GM23338 (cell line): ENCODE data around the gene ORAI1. TPM values are rescaled to one million over a fixed set of nuclear protein-coding genes. Genes with fewer than 3 reads are reported as not detected.

ENCODE experiments used
- ATAC-seq: fragments of 200-7000 bp; cut with Tn5 transposase; 3 replicates; pipeline ENCODE4 v1.9.1; 2020
- DNase-seq: peaks from one replicate; pipeline ENCODE4 v3.0.0-alpha.2; 2015; ENCODE audit warnings: low spot score
- H2AFZ ChIP-seq: fragments of 200-600 bp; sonication (generic); 2 replicates; pipeline ENCODE4 v1.8.0; 2016; ENCODE audit warnings: antibody characterized with exemption, mild to moderate bottlenecking, moderate library complexity
- H3F3A ChIP-seq: fragments of 200-600 bp; sonication (generic); replicated peaks from 2 replicates; pipeline ENCODE4 v1.8.0; 2017; ENCODE audit warnings: antibody characterized with exemption, mixed run types, low read depth
- H3K27ac ChIP-seq: fragments of 200-600 bp; sonication (generic); 2 replicates; pipeline ENCODE4 v1.6.1; 2016; ENCODE audit warnings: low read depth
- H3K27me3 ChIP-seq: fragments of 200-600 bp; sonication (generic); 2 replicates; pipeline ENCODE4 v1.8.0; 2016; ENCODE audit warnings: mild to moderate bottlenecking, mixed run types, moderate library complexity; ENCODE audit not compliant: insufficient read depth
- H3K36me3 ChIP-seq: fragments of 200-600 bp; sonication (generic); 2 replicates; pipeline ENCODE4 v1.8.0; 2016; ENCODE audit warnings: mild to moderate bottlenecking; ENCODE audit not compliant: insufficient read depth
- H3K4me1 ChIP-seq: fragments of 200-600 bp; sonication (generic); 2 replicates; pipeline ENCODE4 v1.8.0; 2016; ENCODE audit warnings: mild to moderate bottlenecking, moderate library complexity; ENCODE audit not compliant: insufficient read depth
- H3K4me2 ChIP-seq: fragments of 200-600 bp; sonication (generic); 2 replicates; pipeline ENCODE4 v1.7.1; 2017; ENCODE audit warnings: mixed run types
- H3K4me3 ChIP-seq: fragments of 200-600 bp; sonication (generic); 2 replicates; pipeline ENCODE4 v1.6.1; 2016; ENCODE audit warnings: mixed run types
- H3K79me2 ChIP-seq: fragments of 200-600 bp; sonication (generic); replicated peaks from 2 replicates; pipeline ENCODE4 v1.8.0; 2017; ENCODE audit warnings: mild to moderate bottlenecking; ENCODE audit not compliant: insufficient read depth
- H3K9me2 ChIP-seq: fragments of 200-600 bp; sonication (generic); 2 replicates; pipeline ENCODE4 v1.8.0; 2017; ENCODE audit not compliant: insufficient read depth
- H4K20me1 ChIP-seq: fragments of 200-600 bp; sonication (generic); replicated peaks from 2 replicates; pipeline ENCODE4 v1.8.0; 2017; ENCODE audit warnings: mild to moderate bottlenecking; ENCODE audit not compliant: insufficient read depth
- H3K27ac Mint-ChIP-seq: 2 replicates; pipeline ENCODE4 v1.8.0; 2020; ENCODE audit warnings: inconsistent platforms, mild to moderate bottlenecking, moderate library complexity, mixed read lengths
- H3K27me3 Mint-ChIP-seq: 3 replicates; pipeline ENCODE4 v1.8.0; 2022; ENCODE audit warnings: low read depth, mild to moderate bottlenecking, moderate library complexity, mixed read lengths, inconsistent platforms; ENCODE audit not compliant: insufficient read depth, poor library complexity
- H3K36me3 Mint-ChIP-seq: 3 replicates; pipeline ENCODE4 v1.8.0; 2021; ENCODE audit warnings: low read depth, mild to moderate bottlenecking, inconsistent platforms, moderate library complexity, mixed read lengths
- H3K4me1 Mint-ChIP-seq: 3 replicates; pipeline ENCODE4 v1.8.0; 2020; ENCODE audit warnings: mild to moderate bottlenecking, inconsistent platforms, mixed read lengths
- H3K4me3 Mint-ChIP-seq: 3 replicates; pipeline ENCODE4 v1.8.0; 2021; ENCODE audit warnings: moderate library complexity, mild to moderate bottlenecking, inconsistent platforms, mixed read lengths
- H3K9me3 Mint-ChIP-seq: 3 replicates; pipeline ENCODE4 v1.8.0; 2020; ENCODE audit warnings: moderate library complexity, mild to moderate bottlenecking, inconsistent platforms, mixed read lengths
- CTCF ChIP-seq, 2 experiments: fragments of 200-600 bp in 1 of 2; sonication (generic) in 1 of 2; conservative IDR thresholded peaks; 2 replicates each; pipeline versions ENCODE4 v1.5.1 to v1.6.1; 2016 to 2017; ENCODE audit warnings: antibody characterized with exemption in 2 of 2, low read depth in 2 of 2, mild to moderate bottlenecking in 2 of 2, moderate library complexity in 1 of 2
- EZH2 ChIP-seq: fragments of 200-600 bp; sonication (generic); IDR thresholded peaks from one replicate; pipeline ENCODE4 v1.8.0; 2017; ENCODE audit warnings: antibody characterized with exemption, mild to moderate bottlenecking, low read depth; ENCODE audit not compliant: unreplicated experiment
- NANOG ChIP-seq: IDR thresholded peaks from 2 replicates; pipeline ENCODE4 v1.6.1; 2016; ENCODE audit warnings: antibody characterized with exemption, borderline replicate concordance
- POLR2AphosphoS5 ChIP-seq: IDR thresholded peaks from 2 replicates; pipeline ENCODE4 v1.6.1; 2016; ENCODE audit warnings: antibody characterized with exemption, low read depth
- STAT1 ChIP-seq: IDR thresholded peaks from one replicate; pipeline ENCODE4 v1.6.1; 2016; ENCODE audit warnings: antibody characterized with exemption; ENCODE audit not compliant: unreplicated experiment
- ZNF331 ChIP-seq: fragments of 250-450 bp; sonication (Bioruptor Pico); IDR thresholded peaks from 2 replicates; pipeline ENCODE4 v1.5.0; 2020; ENCODE audit warnings: low read depth, mild to moderate bottlenecking, moderate library complexity
- polyA plus RNA-seq: library from polyadenylated mRNA; unstranded; fragments of >200 nt; fragmentation: Nextera tagmentation; extraction: Ambion mirVana; gene quantifications from 2 replicates; pipeline ENCODE4 v1.2.1, GENCODE V29; 2016
- total RNA-seq: library from RNA; depleted of rRNA; stranded (reverse); fragments of >200 nt; shearing (Covaris generic); gene quantifications from 2 replicates; pipeline ENCODE4 v1.2.3, GENCODE V29; 2014
- TF ChIP-seq, protein P1 (sequence below): IDR thresholded peaks from one replicate; pipeline ENCODE4 v1.6.1; 2018; ENCODE audit warnings: antibody characterized with exemption; ENCODE audit not compliant: unreplicated experiment

Gene ORAI1
- total and polyA plus RNA-seq, 2 experiments from 2014 or later = 23.7 to 32.0 TPM

DNA sequence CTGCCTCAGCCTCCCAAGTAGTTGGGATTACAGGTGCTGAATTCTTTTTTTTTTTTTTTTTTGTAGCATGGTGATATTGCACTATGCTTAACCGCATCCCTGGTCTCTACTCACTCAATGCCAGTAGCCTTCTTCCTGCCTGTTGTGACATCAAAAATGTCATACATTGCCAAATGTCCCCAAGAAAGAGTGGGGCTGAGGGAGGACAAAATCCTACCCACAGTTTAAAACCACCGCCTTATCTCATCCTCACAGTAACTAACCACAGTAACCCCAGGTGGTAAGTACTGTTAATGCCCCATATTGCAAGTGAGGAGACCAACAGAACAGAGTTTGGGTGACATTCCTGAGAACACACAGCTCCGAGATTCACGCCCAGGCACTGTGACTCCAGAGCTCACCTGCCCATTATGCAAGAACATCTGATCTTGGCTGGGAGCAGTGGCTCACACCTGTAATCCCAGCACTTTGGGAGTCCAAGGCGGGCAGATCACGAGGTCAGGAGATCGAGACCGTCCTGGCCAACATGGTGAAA is 23.6 kb downstream of the ORAI1 start (continued):
- TF ChIP-seq, protein P1, sequence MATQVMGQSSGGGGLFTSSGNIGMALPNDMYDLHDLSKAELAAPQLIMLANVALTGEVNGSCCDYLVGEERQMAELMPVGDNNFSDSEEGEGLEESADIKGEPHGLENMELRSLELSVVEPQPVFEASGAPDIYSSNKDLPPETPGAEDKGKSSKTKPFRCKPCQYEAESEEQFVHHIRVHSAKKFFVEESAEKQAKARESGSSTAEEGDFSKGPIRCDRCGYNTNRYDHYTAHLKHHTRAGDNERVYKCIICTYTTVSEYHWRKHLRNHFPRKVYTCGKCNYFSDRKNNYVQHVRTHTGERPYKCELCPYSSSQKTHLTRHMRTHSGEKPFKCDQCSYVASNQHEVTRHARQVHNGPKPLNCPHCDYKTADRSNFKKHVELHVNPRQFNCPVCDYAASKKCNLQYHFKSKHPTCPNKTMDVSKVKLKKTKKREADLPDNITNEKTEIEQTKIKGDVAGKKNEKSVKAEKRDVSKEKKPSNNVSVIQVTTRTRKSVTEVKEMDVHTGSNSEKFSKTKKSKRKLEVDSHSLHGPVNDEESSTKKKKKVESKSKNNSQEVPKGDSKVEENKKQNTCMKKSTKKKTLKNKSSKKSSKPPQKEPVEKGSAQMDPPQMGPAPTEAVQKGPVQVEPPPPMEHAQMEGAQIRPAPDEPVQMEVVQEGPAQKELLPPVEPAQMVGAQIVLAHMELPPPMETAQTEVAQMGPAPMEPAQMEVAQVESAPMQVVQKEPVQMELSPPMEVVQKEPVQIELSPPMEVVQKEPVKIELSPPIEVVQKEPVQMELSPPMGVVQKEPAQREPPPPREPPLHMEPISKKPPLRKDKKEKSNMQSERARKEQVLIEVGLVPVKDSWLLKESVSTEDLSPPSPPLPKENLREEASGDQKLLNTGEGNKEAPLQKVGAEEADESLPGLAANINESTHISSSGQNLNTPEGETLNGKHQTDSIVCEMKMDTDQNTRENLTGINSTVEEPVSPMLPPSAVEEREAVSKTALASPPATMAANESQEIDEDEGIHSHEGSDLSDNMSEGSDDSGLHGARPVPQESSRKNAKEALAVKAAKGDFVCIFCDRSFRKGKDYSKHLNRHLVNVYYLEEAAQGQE = no peak
- TF ChIP-seq STAT1 = no peak

GRCh38 chr12:121651320-121651719 is 25.0 kb downstream of the ORAI1 start:
- Histone ChIP-seq H3K9me2 (no peaks in the 10 kb centered on the region), H2AFZ (no peak overlapping the region), H3K79me2 (no peaks in the 10 kb centered on the region), H3K4me3 (no peak overlapping the region), H3K36me3 (no peaks in the 10 kb centered on the region), H3K27ac (no peak overlapping the region), H3K27me3 (no peaks in the 10 kb centered on the region), H3F3A (0 out of 2 replicates have a peak, but pooled peaks cover 3% of the 10 kb centered on the region), H3K4me2 (no peak overlapping the region), H4K20me1 (no peaks in the 10 kb centered on the region), H3K4me1 (no peaks in the 10 kb centered on the region)
- DNase-seq (no peak), ATAC-seq (peak; percentile 69)
- Mint-ChIP-seq H3K4me3 (no peak overlapping the region), H3K36me3 (peaks cover 3% of the 10 kb centered on the region; the same call in 1 of the 3 replicates), H3K9me3 (no peaks in the 10 kb centered on the region), H3K27ac (no peak overlapping the region), H3K4me1 (peaks cover 4% of the 10 kb centered on the region; the same call in 2 of the 3 replicates), H3K27me3 (peaks cover 12% of the 10 kb centered on the region)
- TF ChIP-seq ZNF331 (CRISPR knock-in tag) = no peak

GRCh38 chr12:121652767-121653497 is 26.6 kb downstream of the ORAI1 start:
- Mint-ChIP-seq H3K27ac (no peak overlapping the region), H3K4me3 (no peak overlapping the region), H3K4me1 (peaks cover 10% of the 10 kb centered on the region), H3K27me3 (peaks cover 9% of the 10 kb centered on the region), H3K9me3 (no peaks in the 10 kb centered on the region), H3K36me3 (no peaks in the 10 kb centered on the region)
- ATAC-seq = no peak
- H2AFZ ChIP-seq = no peak overlapping the region
- H3K36me3 ChIP-seq = no peaks in the 10 kb centered on the region
- DNase-seq = peak; percentile 35
- TF ChIP-seq NANOG (no peak), EZH2 (no peak), POLR2AphosphoS5 (no peak), STAT1 (no peak), CTCF (conservative IDR thresholded peaks at IDR 0.05; ENCODE audit: low read depth in 2 of 2) (peak; percentile 24 to 48; a peak in 2 of 4 replicates)
- H3K79me2 ChIP-seq = no peaks in the 10 kb centered on the region
- peaks cover 1% of the 10 kb centered on the region for H3K4me1 ChIP-seq
- H3K4me2 ChIP-seq = no peak overlapping the region
- H3K27ac ChIP-seq = no peak overlapping the region
- no peaks in the 10 kb centered on the region for H4K20me1 ChIP-seq
- H3K9me2 ChIP-seq = no peaks in the 10 kb centered on the region
- H3K27me3 ChIP-seq = no peaks in the 10 kb centered on the region
- H3F3A ChIP-seq = 0 out of 2 replicates have a peak, but pooled peaks cover 3% of the 10 kb centered on the region
- H3K4me3 ChIP-seq = no peak overlapping the region
